GM21423 (cell line): ENCODE measurements around the gene WDR90.

ENCODE experiments used
- ATAC-seq: cut with Tn5 transposase; IDR thresholded peaks from one replicate; pipeline ENCODE4 v1.9.1; 2021; ENCODE audit warnings: mild to moderate bottlenecking, moderate library complexity; ENCODE audit not compliant: unreplicated experiment

The WDR90 gene

GRCh38 chr16:658679-659571, 9.8 kb downstream of the WDR90 start:
- no peak for ATAC-seq

DNA sequence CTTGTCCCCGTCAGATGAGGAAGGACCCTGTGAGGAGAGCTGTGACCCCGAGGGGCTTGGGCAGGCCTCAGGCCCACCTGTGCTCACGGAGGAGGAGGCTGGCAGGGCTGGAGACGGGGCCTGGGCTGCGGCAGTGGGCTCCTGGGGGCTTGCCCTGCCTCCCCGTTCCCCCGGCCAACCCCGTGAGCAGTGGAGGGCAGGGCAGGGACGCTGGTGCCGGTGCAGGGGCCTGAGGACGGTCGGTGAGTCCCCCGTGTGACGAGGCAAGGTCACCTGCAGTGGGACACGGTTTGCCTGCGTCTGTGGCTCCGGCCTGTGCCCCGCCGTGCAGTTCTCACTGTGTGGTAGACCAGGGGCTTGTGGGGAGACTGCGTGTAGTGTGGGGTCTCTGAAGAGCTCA, 10.5 kb downstream of the WDR90 start:
- no peak for ATAC-seq

DNA sequence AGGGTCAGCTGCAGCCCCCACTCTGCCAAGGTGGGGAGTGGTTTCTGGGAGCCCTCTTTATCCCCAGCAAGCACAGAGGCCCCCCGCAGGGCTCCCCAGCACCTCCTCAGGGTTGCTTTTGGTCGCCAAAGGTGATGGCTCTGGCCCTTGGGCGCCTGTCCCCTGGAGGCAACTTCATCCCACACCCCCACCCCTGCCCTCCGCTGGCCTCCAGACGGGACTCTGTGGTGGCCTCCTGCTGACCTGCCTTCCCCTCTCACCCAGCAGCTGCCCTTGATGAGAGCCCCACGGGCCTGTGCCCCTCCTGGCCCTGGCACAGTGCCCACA, 10.9 kb downstream of the WDR90 start:
- ATAC-seq: no peak

- peak; percentile 38 for ATAC-seq
Observed at GRCh38 chr16:660459-661183, 11.5 kb downstream of the WDR90 start.

GRCh38 chr16:661184-661821, 12.1 kb downstream of the WDR90 start:
- ATAC-seq: no peak

GRCh38 chr16:662095-662494, 12.9 kb downstream of the WDR90 start:
- no peak for ATAC-seq

DNA sequence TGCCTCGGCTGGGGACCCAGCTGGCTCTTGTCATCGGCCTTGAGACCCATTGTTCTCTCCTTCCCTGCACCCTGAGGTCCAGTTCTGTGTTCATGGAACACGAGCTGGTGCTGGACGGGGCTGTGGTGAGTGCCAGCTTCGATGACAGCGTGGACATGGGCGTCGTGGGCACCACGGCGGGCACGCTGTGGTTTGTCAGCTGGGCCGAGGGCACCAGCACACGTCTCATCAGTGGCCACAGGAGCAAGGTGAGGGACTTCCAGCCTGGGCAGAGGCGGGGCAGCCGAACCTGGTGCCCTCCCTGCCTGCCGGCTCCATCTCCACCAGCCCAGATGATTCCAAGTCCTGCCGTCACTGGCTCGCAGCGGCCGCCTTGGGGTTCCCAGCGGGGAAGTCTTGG, 13.4 kb downstream of the WDR90 start:
- no peak for ATAC-seq

DNA sequence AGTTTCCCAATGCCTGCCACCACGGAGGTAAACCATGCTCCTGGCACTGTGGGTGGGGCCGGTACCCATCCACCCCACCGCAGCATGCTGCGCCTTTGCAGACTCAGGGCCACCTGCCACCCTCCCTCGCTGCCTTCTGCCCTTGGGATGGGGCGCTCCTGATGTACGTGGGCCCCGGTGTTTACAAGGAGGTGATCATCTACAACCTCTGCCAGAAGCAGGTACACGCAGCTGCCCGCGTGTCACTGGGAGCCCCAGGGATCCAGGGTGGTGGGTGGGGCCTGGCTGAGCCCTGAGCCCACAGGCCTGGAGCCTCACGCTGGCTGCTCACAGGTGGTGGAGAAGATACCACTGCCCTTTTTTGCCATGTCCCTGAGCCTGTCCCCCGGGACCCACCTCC, 17.4 kb downstream of the WDR90 start:
- ATAC-seq: no peak

DNA sequence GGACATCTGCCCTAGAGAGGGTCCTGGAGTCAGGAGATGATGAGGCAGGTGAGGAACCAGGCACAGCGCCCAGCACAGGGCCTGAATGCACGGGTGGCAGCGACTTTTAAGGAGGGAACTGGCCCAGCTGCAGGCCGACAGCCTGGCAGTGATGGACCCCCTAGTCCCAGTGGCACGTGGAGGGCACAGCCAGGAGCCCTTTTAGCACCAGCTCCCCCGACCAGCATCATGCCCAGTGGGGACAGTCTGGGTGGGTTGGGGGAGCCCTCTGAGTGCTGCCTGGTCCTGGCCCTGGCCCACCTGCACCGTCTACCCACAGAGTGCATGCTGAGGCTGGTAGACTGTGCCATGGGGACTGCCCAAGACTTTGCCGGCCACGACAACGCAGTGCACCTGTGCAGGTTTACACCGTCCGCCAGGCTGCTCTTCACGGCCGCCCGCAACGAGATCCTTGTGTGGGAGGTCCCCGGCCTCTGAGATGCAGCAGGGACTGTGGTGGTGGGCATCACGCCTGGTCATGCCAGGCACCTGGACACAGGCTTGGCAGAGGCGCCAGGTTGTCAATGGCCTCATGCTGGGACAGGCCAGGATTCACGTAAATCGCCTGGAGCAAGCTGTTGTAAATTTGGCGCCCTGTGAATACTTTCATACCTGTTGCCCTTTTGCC, 18.1 kb downstream of the WDR90 start:
- no peak for ATAC-seq

DNA sequence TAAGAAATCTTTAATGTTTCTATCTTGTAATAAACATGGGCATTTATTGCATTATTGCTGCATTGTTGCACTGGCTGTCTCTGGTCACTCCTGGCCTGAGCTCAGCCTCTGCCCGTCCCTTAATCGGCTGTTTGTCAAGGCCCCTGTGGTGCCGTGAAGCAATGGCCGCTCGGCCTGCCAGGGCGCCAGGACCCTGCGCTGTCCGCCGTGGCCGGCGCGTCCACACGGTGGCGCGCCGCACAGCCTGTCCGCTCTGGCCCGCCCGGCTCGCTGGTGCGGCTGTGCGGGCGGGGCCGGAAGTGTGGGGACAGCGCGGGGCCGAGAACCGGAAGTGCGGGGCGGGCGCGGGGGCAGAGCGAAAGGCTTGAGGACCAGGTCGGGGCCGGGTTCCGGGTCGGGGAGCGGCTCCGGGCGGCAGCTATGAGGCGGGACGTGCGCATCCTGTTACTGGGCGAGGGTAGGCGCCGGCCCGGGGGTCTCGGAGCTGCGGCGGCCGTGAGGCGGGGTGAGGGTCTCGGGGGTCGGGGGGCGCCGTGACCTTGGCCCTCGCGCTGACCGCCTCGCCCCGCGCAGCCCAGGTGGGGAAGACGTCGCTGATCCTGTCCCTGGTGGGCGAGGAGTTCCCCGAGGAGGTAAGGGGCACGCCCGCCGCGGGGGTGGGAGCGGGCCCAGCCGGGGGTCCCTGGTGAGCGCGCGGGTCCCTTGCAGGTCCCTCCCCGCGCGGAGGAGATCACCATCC, 18.8 kb downstream of the WDR90 start, which contains the start of gene RHOT2:
Gene RHOT2, plus strand, starts transcription at position 353 of the 739 bp plus-strand sequence. Its CDS starts 68 bp downstream, at position 421.
- ATAC-seq: peak; percentile 87

DNA sequence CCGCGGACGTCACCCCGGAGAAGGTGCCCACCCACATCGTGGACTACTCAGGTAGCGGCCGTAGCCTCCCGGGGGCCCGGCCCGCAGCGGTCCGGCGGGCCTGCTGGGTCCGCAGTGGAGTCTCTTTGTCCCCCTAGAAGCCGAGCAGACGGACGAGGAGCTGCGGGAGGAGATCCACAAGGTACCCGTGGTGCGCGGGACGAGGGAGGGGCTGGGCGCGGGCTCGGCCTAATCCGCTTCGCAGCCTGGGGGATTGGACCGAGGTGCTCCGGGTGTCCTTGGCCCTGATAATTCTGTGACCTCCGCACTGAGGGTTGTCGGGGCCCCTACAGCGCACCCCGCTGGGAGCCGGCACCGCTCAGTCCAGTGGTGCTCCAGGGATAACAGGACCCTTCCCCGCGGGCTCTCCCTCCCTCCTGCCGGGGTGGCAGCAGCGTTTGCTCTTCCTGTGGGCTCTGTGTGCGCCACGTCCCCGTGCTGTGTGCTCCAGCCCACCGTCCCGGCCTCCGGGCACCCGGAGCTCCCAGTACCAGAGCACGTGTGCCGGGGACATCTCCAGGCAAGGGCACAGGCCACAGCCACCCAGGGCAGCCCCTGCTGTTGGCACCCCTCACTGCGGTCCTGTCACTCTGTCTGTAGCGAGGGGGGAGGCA, 19.5 kb downstream of the WDR90 start:
- ATAC-seq: no peak

GRCh38 chr16:669666-670065, 20.5 kb downstream of the WDR90 start:
- ATAC-seq: no peak

DNA sequence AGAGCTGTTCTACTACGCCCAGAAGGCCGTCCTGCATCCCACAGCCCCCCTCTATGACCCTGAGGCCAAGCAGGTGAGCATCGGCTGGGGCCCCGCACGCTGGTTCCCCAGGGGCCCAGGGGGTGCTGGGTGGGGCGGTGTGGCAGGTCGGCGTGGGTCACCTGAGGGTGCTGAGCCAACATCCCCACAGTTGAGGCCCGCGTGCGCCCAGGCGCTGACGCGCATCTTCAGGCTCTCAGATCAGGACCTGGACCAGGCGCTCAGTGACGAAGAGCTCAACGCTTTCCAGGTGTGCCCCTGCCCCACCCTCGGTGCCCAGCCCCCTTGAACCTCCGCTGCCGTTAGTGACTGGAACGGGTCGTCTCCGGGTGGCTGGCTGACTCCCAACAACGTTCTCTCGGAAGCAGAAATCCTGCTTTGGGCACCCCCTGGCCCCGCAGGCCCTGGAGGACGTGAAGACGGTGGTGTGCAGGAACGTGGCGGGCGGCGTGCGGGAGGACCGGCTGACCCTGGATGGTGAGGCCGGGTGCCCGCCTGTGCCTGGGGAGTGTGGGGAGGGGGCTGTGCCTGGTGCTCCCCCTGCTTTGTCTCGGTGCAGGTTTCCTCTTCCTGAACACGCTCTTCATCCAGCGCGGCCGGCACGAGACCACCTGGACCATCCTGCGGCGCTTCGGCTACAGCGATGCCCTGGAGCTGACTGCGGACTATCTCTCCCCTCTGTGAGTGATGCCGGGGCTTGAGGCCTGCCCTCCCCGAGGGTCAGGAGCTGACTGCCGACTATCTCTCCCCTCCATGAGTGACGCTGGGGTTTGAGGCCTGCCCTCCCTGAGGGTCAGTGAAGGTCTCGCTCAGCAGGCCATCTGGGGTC, 21.6 kb downstream of the WDR90 start:
- ATAC-seq: no peak

GRCh38 chr16:671353-672131, 22.4 kb downstream of the WDR90 start:
- ATAC-seq: no peak

GRCh38 chr16:672371-672770, 23.2 kb downstream of the WDR90 start:
- ATAC-seq: no peak

DNA sequence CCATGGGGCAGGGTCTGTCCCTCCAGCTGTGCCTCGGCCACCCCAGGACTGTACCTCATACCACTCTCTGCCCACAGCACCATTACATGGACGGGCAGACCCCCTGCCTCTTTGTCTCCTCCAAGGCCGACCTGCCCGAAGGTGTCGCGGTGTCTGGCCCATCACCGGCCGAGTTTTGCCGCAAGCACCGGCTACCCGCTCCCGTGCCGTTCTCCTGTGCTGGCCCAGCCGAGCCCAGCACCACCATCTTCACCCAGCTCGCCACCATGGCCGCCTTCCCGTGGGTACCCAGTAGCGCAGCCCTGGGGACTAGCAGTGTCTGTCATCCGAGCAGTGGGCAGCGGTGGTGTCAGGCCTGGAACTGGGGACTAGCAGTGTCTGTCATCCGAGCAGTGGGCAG, 23.7 kb downstream of the WDR90 start:
- ATAC-seq: no peak

DNA sequence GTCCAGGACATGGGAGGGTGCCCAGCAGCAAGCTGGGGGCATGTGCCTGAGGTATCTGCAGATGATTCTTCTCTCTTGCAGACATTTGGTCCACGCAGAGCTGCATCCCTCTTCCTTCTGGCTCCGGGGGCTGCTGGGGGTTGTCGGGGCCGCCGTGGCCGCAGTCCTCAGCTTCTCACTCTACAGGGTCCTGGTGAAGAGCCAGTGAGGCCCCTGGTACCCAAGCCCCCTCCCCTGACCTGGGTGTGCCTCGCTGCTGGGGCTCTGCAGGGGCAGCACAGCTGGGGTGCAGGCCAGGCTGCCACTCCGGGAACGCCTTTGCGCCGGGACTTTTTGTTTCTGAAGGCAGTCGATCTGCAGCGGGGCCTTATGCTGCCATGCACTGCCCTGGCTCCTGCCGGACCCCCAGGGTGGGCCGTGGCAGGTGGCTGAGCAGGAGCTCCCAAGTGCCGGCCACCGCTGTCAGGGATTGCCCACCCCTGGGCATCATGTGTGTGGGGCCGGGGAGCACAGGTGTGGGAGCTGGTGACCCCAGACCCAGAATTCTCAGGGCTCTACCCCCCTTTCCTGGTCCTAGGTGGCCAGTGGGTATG, 24.3 kb downstream of the WDR90 start:
- ATAC-seq: no peak
